Suprapubic skin (tissue), 4 donors: ENCODE data around the gene KLHL41.

Experiments used
- CTCF ChIP-seq, 2 donors: fragments of 200-600 bp in 1 of 2; fragments of 450-650 bp in 1 of 2; sonication (generic) in 1 of 2; IDR thresholded peaks; one replicate each; pipeline ENCODE4 v1.5.1; 2016 to 2019; ENCODE audit warnings: antibody characterized with exemption in 2 of 2, mild to moderate bottlenecking in 1 of 2, moderate library complexity in 1 of 2
- EP300 ChIP-seq: sonication (generic); formaldehyde crosslinking; IDR thresholded peaks from one replicate; pipeline ENCODE4 v1.6.1; 2017; ENCODE audit warnings: antibody characterized with exemption
- POLR2A ChIP-seq, 2 donors: fragments of 450-650 bp; IDR thresholded peaks; one replicate each; pipeline ENCODE4 v1.6.1; 2017; ENCODE audit warnings: antibody characterized with exemption in 2 of 2, mild to moderate bottlenecking in 2 of 2, moderate library complexity in 2 of 2
- POLR2AphosphoS5 ChIP-seq, 3 donors: sonication (generic); formaldehyde crosslinking; IDR thresholded peaks; one replicate each; pipeline ENCODE4 v1.6.1; 2017; ENCODE audit warnings: antibody characterized with exemption in 3 of 3

GRCh38 chr2:169504651-169505050 is 4.9 kb upstream of the KLHL41 start:
- TF ChIP-seq CTCF (IDR thresholded peaks at IDR 0.05) = no peak
- no peak for TF ChIP-seq POLR2A (IDR thresholded peaks at IDR 0.05)
- no peak for TF ChIP-seq EP300
- TF ChIP-seq POLR2AphosphoS5 (IDR thresholded peaks at IDR 0.05) = no peak
